GM23248 (cell line): Measurements from ENCODE around the gene ANKRD61. TPM values are rescaled to one million over a fixed set of nuclear protein-coding genes. Genes with fewer than 3 reads are reported as not detected.
"Not testable (repeated sequence)": the region's sequence is repeated elsewhere in the genome, so short reads cannot be mapped to it uniquely, and the experiment has no call there.

ENCODE experiments used
- DNase-seq: peaks from one replicate; pipeline ENCODE4 v3.0.0-alpha.2; 2015
- H2AFZ ChIP-seq: fragments of 200-600 bp; sonication (generic); 2 replicates; pipeline ENCODE4 v1.6.1; 2016; ENCODE audit warnings: antibody characterized with exemption
- H3F3A ChIP-seq: fragments of 200-600 bp; sonication (generic); 2 replicates; pipeline ENCODE4 v1.6.1; 2016; ENCODE audit warnings: mild to moderate bottlenecking, antibody characterized with exemption, mixed run types; ENCODE audit not compliant: insufficient read depth
- H3K27ac ChIP-seq: fragments of 200-600 bp; sonication (generic); 2 replicates; pipeline ENCODE4 v1.5.1; 2016; ENCODE audit warnings: mild to moderate bottlenecking
- H3K27me3 ChIP-seq: fragments of 200-600 bp; sonication (generic); replicated peaks from 2 replicates; pipeline ENCODE4 v1.6.1; 2016; ENCODE audit warnings: mild to moderate bottlenecking; ENCODE audit not compliant: insufficient read depth
- H3K36me3 ChIP-seq: fragments of 200-600 bp; sonication (generic); 2 replicates; pipeline ENCODE4 v1.6.1; 2016; ENCODE audit warnings: low read depth, mild to moderate bottlenecking
- H3K4me1 ChIP-seq: fragments of 200-600 bp; sonication (generic); 2 replicates; pipeline ENCODE4 v1.6.1; 2016; ENCODE audit warnings: mild to moderate bottlenecking; ENCODE audit not compliant: insufficient read depth
- H3K4me2 ChIP-seq: fragments of 200-600 bp; sonication (generic); one replicate; pipeline ENCODE4 v1.6.1; 2016; ENCODE audit warnings: mild to moderate bottlenecking; ENCODE audit not compliant: unreplicated experiment
- H3K4me3 ChIP-seq: fragments of 200-600 bp; sonication (generic); 2 replicates; pipeline ENCODE4 v1.5.1; 2016; ENCODE audit warnings: mild to moderate bottlenecking
- H3K79me2 ChIP-seq: fragments of 200-600 bp; sonication (generic); 2 replicates; pipeline ENCODE4 v1.6.1; 2016; ENCODE audit warnings: mild to moderate bottlenecking; ENCODE audit not compliant: insufficient read depth
- H3K9ac ChIP-seq: fragments of 200-600 bp; sonication (generic); 2 replicates; pipeline ENCODE4 v1.6.1; 2016; ENCODE audit warnings: mild to moderate bottlenecking
- H3K9me2 ChIP-seq: fragments of 200-600 bp; sonication (generic); 2 replicates; pipeline ENCODE4 v1.6.1; 2016; ENCODE audit warnings: mixed run types, mild to moderate bottlenecking, moderate library complexity; ENCODE audit not compliant: insufficient read depth
- H3K9me3 ChIP-seq: fragments of 200-600 bp; sonication (generic); one replicate; pipeline ENCODE4 v1.6.1; 2017; ENCODE audit warnings: low read depth
- H4K20me1 ChIP-seq: fragments of 200-600 bp; sonication (generic); 2 replicates; pipeline ENCODE4 v1.6.0; 2016; ENCODE audit not compliant: insufficient read depth
- EZH2 ChIP-seq: fragments of 200-600 bp; sonication (generic); IDR thresholded peaks from 2 replicates; pipeline ENCODE4 v1.6.1; 2018; ENCODE audit warnings: antibody characterized with exemption, mild to moderate bottlenecking; ENCODE audit not compliant: insufficient read depth, poor library complexity, severe bottlenecking
- EZH2phosphoT487 ChIP-seq: fragments of 200-600 bp; sonication (generic); IDR thresholded peaks from 2 replicates; pipeline ENCODE4 v1.6.1; 2018; ENCODE audit warnings: antibody characterized with exemption, moderate library complexity, mild to moderate bottlenecking, low read depth; ENCODE audit not compliant: insufficient read depth
- WGBS, 2 experiments: methylation state at CpG; one replicate each; pipeline ENCODE4 v1.1.6; 2015 to 2017; ENCODE audit warnings: low lambda C conversion rate in 2 of 2, low coverage in 1 of 2; ENCODE audit errors: missing lambda C conversion rate in 2 of 2; 5-methylcytosine and 5-hydroxymethylcytosine counted together
- in situ Hi-C: fragments of 300-500 bp; cut with MboI; formaldehyde crosslinking; loops from 2 replicates; pipeline ENCODE4 v1.15.0; 2020
- polyA plus RNA-seq: library from polyadenylated mRNA; unstranded; fragments of >200 nt; fragmentation: Nextera tagmentation; extraction: Ambion mirVana; gene quantifications from 2 replicates; pipeline ENCODE4 v1.2.1, GENCODE V29; 2016
- total RNA-seq: library from RNA; depleted of rRNA; stranded (reverse); fragments of >200 nt; shearing (Covaris generic); gene quantifications from 2 replicates; pipeline ENCODE4 v1.2.3, GENCODE V29; 2014

The ANKRD61 gene
- total and polyA plus RNA-seq, 2 experiments from 2014 or later: 0.24 TPM; not detected in 1

- Histone ChIP-seq H3K27me3 (no peaks in the 10 kb centered on the region), H3K27ac (peak overlapping the region; percentile 84), H3K9me2 (no peaks in the 10 kb centered on the region), H3K9me3 (no peaks in the 10 kb centered on the region), H3K36me3 (peaks cover 20% of the 10 kb centered on the region), H2AFZ (no peak overlapping the region; the same call in 1 of the 2 replicates), H3K4me1 (peaks cover 13% of the 10 kb centered on the region), H3K4me3 (peak overlapping the region; percentile 91), H3K9ac (peak overlapping the region; percentile 95), H3K79me2 (peaks cover 64% of the 10 kb centered on the region), H4K20me1 (no peaks in the 10 kb centered on the region), H3F3A (peaks cover 9% of the 10 kb centered on the region), H3K4me2 (peak overlapping the region; percentile 84)
- TF ChIP-seq EZH2 (no peak), EZH2phosphoT487 (no peak)
- 62 to 64% methylated on average over 14 of the region's 14 CpGs for WGBS, 2 experiments
- DNase-seq: peak; percentile 30
- in situ Hi-C loops: no loop called here
These were observed 26.3 kb downstream of the ANKRD61 start for GRCh38 chr7:6057316-6058129.

GRCh38 chr7:6059941-6060340 lies 28.8 kb downstream of the ANKRD61 start:
- H3K4me1 ChIP-seq: peaks cover 13% of the 10 kb centered on the region
- H3K36me3 ChIP-seq, H3K9me2 ChIP-seq, H3K27ac ChIP-seq, H3K9me3 ChIP-seq, H3K27me3 ChIP-seq, H4K20me1 ChIP-seq, H3F3A ChIP-seq, H3K4me3 ChIP-seq, DNase-seq, H3K4me2 ChIP-seq, H3K9ac ChIP-seq, in situ Hi-C loops: not testable (repeated sequence)
- WGBS, 2 experiments: 77 to 84% methylated on average over 11 of the region's 11 CpGs
- H3K79me2 ChIP-seq: peaks cover 40% of the 10 kb centered on the region
- H2AFZ ChIP-seq: peak overlapping the region; percentile 94; the same call in 1 of the 2 replicates

- H3K79me2 ChIP-seq: no peaks in the 10 kb centered on the region
- H3K27ac ChIP-seq: no peak overlapping the region
- TF ChIP-seq EZH2 (no peak), EZH2phosphoT487 (no peak)
- H3F3A ChIP-seq: no peaks in the 10 kb centered on the region
- no peaks in the 10 kb centered on the region for H3K9me2 ChIP-seq
- no peak overlapping the region for H2AFZ ChIP-seq
- in situ Hi-C loops: no loop called here
- H3K9ac ChIP-seq: no peak overlapping the region
- H3K4me1 ChIP-seq: no peaks in the 10 kb centered on the region
- 82% methylated on average over 3 of the region's 3 CpGs for WGBS, 2 experiments
- H3K4me3 ChIP-seq: no peak overlapping the region
- H3K27me3 ChIP-seq: no peaks in the 10 kb centered on the region
- no peak overlapping the region for H3K4me2 ChIP-seq
- no peaks in the 10 kb centered on the region for H3K9me3 ChIP-seq
- no peak for DNase-seq
- no peaks in the 10 kb centered on the region for H4K20me1 ChIP-seq
- no peaks in the 10 kb centered on the region for H3K36me3 ChIP-seq
These were observed 40.2 kb downstream of the ANKRD61 start for GRCh38 chr7:6071406-6071805.

GRCh38 chr7:6074612-6075380 lies 43.6 kb downstream of the ANKRD61 start:
- Histone ChIP-seq H3K27ac (no peak overlapping the region), H3F3A (no peaks in the 10 kb centered on the region; the same call in 1 of the 2 replicates), H2AFZ (no peak overlapping the region), H3K4me1 (peaks cover 8% of the 10 kb centered on the region; the same call in 1 of the 2 replicates), H3K4me3 (no peak overlapping the region), H4K20me1 (no peaks in the 10 kb centered on the region), H3K27me3 (no peaks in the 10 kb centered on the region), H3K9me3 (no peaks in the 10 kb centered on the region), H3K9me2 (no peaks in the 10 kb centered on the region), H3K9ac (no peak overlapping the region), H3K36me3 (no peaks in the 10 kb centered on the region), H3K4me2 (no peak overlapping the region), H3K79me2 (no peaks in the 10 kb centered on the region)
- TF ChIP-seq EZH2: no peak
- no peak for DNase-seq
- in situ Hi-C loops: no loop called here
- 72 to 74% methylated on average over 9 of the region's 9 CpGs for WGBS, 2 experiments
